Measurements from ENCODE around the gene PAFAH1B1.

Gene PAFAH1B1

GRCh38 chr17:2710803-2711607 is 117.6 kb downstream of the PAFAH1B1 start:
- Histone ChIP-seq H4K8ac (ENCODE audit: low read length) (peak overlapping the region; percentile 7), H3K23ac (ENCODE audit: low read length in 2 of 2) (peak overlapping the region in 1 of 2 experiments; percentile 10), H3K4ac (ENCODE audit: low read depth in 1 of 2, low read length in 2 of 2) (peak overlapping the region; percentile 30 to 71), H3K4me3 (ENCODE audit: insufficient read depth in 1 of 2, low read depth in 1 of 2, low read length in 2 of 2) (peak overlapping the region; percentile 87 to 93), H2BK12ac (ENCODE audit: low read length in 2 of 2) (no peak overlapping the region), H2BK15ac (ENCODE audit: low read depth, poor library complexity, severe bottlenecking) (no peak overlapping the region), H3K9me3 (ENCODE audit: control insufficient read depth, low read length) (no peaks in the 10 kb centered on the region), H3K36me3 (ENCODE audit: control insufficient read depth in 1 of 2, insufficient read depth in 2 of 2, low read depth in 1 of 2, low read length in 2 of 2) (peaks cover 0 to 3% of the 10 kb centered on the region in 2 experiments), H2BK120ac (ENCODE audit: low read depth, low read length) (peak overlapping the region; percentile 55), H3K18ac (ENCODE audit: low read depth in 1 of 2, low read length in 2 of 2) (peak overlapping the region; percentile 5 to 50), H3K27ac (ENCODE audit: low read length, poor library complexity, severe bottlenecking) (no peak overlapping the region), H3K14ac (ENCODE audit: low read length in 2 of 2) (peak overlapping the region in 1 of 2 experiments; percentile 92), H3K9ac (ENCODE audit: low read length) (peak overlapping the region; percentile 87), H2BK5ac (ENCODE audit: low read depth, low read length, poor library complexity, severe bottlenecking) (no peak overlapping the region), H3K4me1 (ENCODE audit: control insufficient read depth, insufficient read depth, low read depth, low read length) (peaks cover 55% of the 10 kb centered on the region), H2AK5ac (ENCODE audit: low read length, severe bottlenecking) (no peak overlapping the region), H4K91ac (ENCODE audit: low read length) (no peak overlapping the region), H3K4me2 (ENCODE audit: low read length, poor library complexity, severe bottlenecking) (peak overlapping the region; percentile 96), H2AFZ (ENCODE audit: low read depth, low read length) (peak overlapping the region; percentile 67), H3K79me1 (replicated peaks; ENCODE audit: low read length, poor library complexity, severe bottlenecking) (peaks cover 13% of the 10 kb centered on the region), H3K27me3 (ENCODE audit: control insufficient read depth in 1 of 2, insufficient read depth in 1 of 2, low read length in 2 of 2) (no peaks in the 10 kb centered on the region)
- WGBS: 4% methylated on average over 33 of the region's 82 CpGs
- DNase-seq: peak; percentile 45

GRCh38 chr17:2711608-2712299 is 118.3 kb downstream of the PAFAH1B1 start, which contains the start of gene CLUH:
CLUH (minus strand) TSS chr17:2711764; CDS start chr17:2711661, 103 bp downstream.
- peak within 1 kb of the TSS; percentile 90 for H4K8ac ChIP-seq (ENCODE audit: low read length)
- peaks cover 50% of the 10 kb centered on the region for H3K4me1 ChIP-seq (ENCODE audit: control insufficient read depth, insufficient read depth, low read depth, low read length)
- peak within 1 kb of the TSS; percentile 74 to 94 for H3K18ac ChIP-seq (ENCODE audit: low read depth in 1 of 2, low read length in 2 of 2)
- H3K27me3 ChIP-seq (ENCODE audit: control insufficient read depth in 1 of 2, insufficient read depth in 1 of 2, low read length in 2 of 2): no peaks in the 10 kb centered on the region
- peak within 1 kb of the TSS; percentile 55 for H2BK120ac ChIP-seq (ENCODE audit: low read depth, low read length)
- H4K91ac ChIP-seq (ENCODE audit: low read length): peak within 1 kb of the TSS; percentile 84
- H2AFZ ChIP-seq (ENCODE audit: low read depth, low read length): peak within 1 kb of the TSS; percentile 100
- H3K27ac ChIP-seq (ENCODE audit: low read length, poor library complexity, severe bottlenecking): peak within 1 kb of the TSS; percentile 33
- H3K9me3 ChIP-seq (ENCODE audit: control insufficient read depth, low read length): no peaks in the 10 kb centered on the region
- H3K4me2 ChIP-seq (ENCODE audit: low read length, poor library complexity, severe bottlenecking): peak within 1 kb of the TSS; percentile 96
- WGBS: 11% methylated on average over 60 of the region's 76 CpGs
- peak within 1 kb of the TSS; percentile 39 to 95 for H3K4ac ChIP-seq (ENCODE audit: low read depth in 1 of 2, low read length in 2 of 2)
- no peak within 1 kb of the TSS for H2BK15ac ChIP-seq (ENCODE audit: low read depth, poor library complexity, severe bottlenecking)
- H3K23ac ChIP-seq (ENCODE audit: low read length in 2 of 2): peak within 1 kb of the TSS in 1 of 2 experiments; percentile 10
- H2BK12ac ChIP-seq (ENCODE audit: low read length in 2 of 2): peak within 1 kb of the TSS in 1 of 2 experiments; percentile 70
- peaks cover 10% of the 10 kb centered on the region for H3K79me1 ChIP-seq (replicated peaks; ENCODE audit: low read length, poor library complexity, severe bottlenecking)
- peak within 1 kb of the TSS; percentile 87 to 93 for H3K4me3 ChIP-seq (ENCODE audit: insufficient read depth in 1 of 2, low read depth in 1 of 2, low read length in 2 of 2)
- H3K14ac ChIP-seq (ENCODE audit: low read length in 2 of 2): peak within 1 kb of the TSS in 1 of 2 experiments; percentile 93
- H2BK5ac ChIP-seq (ENCODE audit: low read depth, low read length, poor library complexity, severe bottlenecking): no peak within 1 kb of the TSS
- DNase-seq: peak; percentile 97
- H2AK5ac ChIP-seq (ENCODE audit: low read length, severe bottlenecking): peak within 1 kb of the TSS; percentile 11
- peak within 1 kb of the TSS; percentile 87 for H3K9ac ChIP-seq (ENCODE audit: low read length)
- peaks cover 0 to 3% of the 10 kb centered on the region in 2 experiments for H3K36me3 ChIP-seq (ENCODE audit: control insufficient read depth in 1 of 2, insufficient read depth in 2 of 2, low read depth in 1 of 2, low read length in 2 of 2)

GRCh38 chr17:2712300-2713043 is 119.0 kb downstream of the PAFAH1B1 start:
- H3K23ac ChIP-seq (ENCODE audit: low read length in 2 of 2): no peak overlapping the region
- H3K9ac ChIP-seq (ENCODE audit: low read length): peak overlapping the region; percentile 87
- H2BK120ac ChIP-seq (ENCODE audit: low read depth, low read length): no peak overlapping the region
- peak overlapping the region; percentile 39 to 95 for H3K4ac ChIP-seq (ENCODE audit: low read depth in 1 of 2, low read length in 2 of 2)
- no peak overlapping the region for H2BK5ac ChIP-seq (ENCODE audit: low read depth, low read length, poor library complexity, severe bottlenecking)
- no peaks in the 10 kb centered on the region for H3K27me3 ChIP-seq (ENCODE audit: control insufficient read depth in 1 of 2, insufficient read depth in 1 of 2, low read length in 2 of 2)
- peaks cover 3% of the 10 kb centered on the region for H3K79me1 ChIP-seq (replicated peaks; ENCODE audit: low read length, poor library complexity, severe bottlenecking)
- no peak overlapping the region for H3K4me2 ChIP-seq (ENCODE audit: low read length, poor library complexity, severe bottlenecking)
- H3K27ac ChIP-seq (ENCODE audit: low read length, poor library complexity, severe bottlenecking): no peak overlapping the region
- 74% methylated on average over 36 of the region's 36 CpGs for WGBS
- peak overlapping the region; percentile 100 for H2AFZ ChIP-seq (ENCODE audit: low read depth, low read length)
- peak overlapping the region; percentile 11 for H2AK5ac ChIP-seq (ENCODE audit: low read length, severe bottlenecking)
- no peaks in the 10 kb centered on the region for H3K9me3 ChIP-seq (ENCODE audit: control insufficient read depth, low read length)
- H3K4me3 ChIP-seq (ENCODE audit: insufficient read depth in 1 of 2, low read depth in 1 of 2, low read length in 2 of 2): peak overlapping the region in 1 of 2 experiments; percentile 93
- H4K91ac ChIP-seq (ENCODE audit: low read length): peak overlapping the region; percentile 84
- H2BK15ac ChIP-seq (ENCODE audit: low read depth, poor library complexity, severe bottlenecking): no peak overlapping the region
- peak overlapping the region; percentile 90 for H4K8ac ChIP-seq (ENCODE audit: low read length)
- H3K18ac ChIP-seq (ENCODE audit: low read depth in 1 of 2, low read length in 2 of 2): peak overlapping the region; percentile 74 to 94
- H3K14ac ChIP-seq (ENCODE audit: low read length in 2 of 2): no peak overlapping the region
- DNase-seq: no peak
- no peaks in the 10 kb centered on the region for H3K36me3 ChIP-seq (ENCODE audit: control insufficient read depth in 1 of 2, insufficient read depth in 2 of 2, low read depth in 1 of 2, low read length in 2 of 2)
- peaks cover 43% of the 10 kb centered on the region for H3K4me1 ChIP-seq (ENCODE audit: control insufficient read depth, insufficient read depth, low read depth, low read length)
- H2BK12ac ChIP-seq (ENCODE audit: low read length in 2 of 2): no peak overlapping the region

Measured in mesenchymal stem cell (in vitro differentiated cells and primary cell).